GM19351 (cell line): Measurements from ENCODE around the gene PCDHB6.
"Not testable (repeated sequence)": the region's sequence is repeated elsewhere in the genome, so short reads cannot be mapped to it uniquely, and the experiment has no call there.

Source experiments
- ATAC-seq: cut with Tn5 transposase; IDR thresholded peaks from one replicate; pipeline ENCODE4 v1.9.1; 2021; ENCODE audit warnings: mild to moderate bottlenecking, moderate library complexity; ENCODE audit not compliant: unreplicated experiment

The PCDHB6 gene

DNA sequence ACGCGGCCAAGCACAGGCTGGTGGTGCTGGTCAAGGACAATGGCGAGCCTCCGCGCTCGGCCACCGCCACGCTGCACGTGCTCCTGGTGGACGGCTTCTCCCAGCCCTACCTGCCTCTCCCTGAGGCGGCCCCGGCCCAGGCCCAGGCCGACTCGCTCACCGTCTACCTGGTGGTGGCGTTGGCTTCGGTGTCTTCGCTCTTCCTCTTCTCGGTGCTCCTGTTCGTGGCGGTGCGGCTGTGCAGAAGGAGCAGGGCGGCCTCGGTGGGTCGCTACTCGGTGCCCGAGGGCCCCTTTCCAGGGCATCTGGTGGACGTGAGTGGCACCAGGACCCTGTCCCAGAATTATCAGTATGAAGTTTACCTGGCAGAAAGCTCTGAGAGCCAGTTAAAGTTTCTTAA, 8.0 kb downstream of the PCDHB6 start:
- ATAC-seq = not testable (repeated sequence)

DNA sequence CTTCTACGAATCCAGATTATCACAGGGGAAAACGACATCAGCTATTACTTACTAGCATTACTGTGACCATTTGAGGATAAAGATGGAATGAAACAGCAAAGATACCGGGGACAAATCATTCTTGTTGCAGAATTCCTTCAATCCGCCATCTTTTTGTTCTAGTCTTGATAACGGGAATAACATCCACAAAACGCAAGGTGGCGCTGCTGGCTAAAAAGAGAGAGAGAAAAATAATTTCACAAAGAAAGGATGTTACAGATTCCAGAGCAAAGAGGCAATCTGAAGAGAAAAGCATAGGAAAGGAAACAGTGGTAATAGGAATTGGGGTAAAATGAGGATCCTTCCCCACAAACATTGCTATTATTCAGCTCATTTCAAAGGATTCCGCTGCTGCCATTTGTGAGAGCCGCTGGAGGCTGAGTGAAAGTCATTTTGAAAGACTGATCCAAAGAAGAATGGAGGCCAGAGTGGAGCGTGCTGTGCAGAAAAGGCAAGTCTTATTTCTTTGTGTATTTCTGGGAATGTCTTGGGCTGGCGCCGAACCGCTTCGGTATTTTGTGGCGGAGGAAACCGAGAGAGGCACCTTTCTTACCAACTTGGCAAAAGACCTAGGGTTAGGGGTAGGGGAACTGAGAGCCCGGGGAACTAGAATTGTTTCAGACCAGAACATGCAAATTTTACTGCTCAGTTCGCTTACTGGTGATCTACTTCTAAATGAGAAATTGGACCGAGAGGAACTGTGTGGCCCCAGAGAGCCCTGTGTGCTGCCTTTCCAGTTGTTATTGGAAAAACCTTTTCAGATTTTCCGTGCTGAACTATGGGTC, 22.7 kb downstream of the PCDHB6 start, which contains the start of gene PCDHB7:
Gene PCDHB7, plus strand, starts transcription at position 264 of the 824 bp plus-strand sequence. Its CDS starts 192 bp downstream, at position 456.
- ATAC-seq = no peak

DNA sequence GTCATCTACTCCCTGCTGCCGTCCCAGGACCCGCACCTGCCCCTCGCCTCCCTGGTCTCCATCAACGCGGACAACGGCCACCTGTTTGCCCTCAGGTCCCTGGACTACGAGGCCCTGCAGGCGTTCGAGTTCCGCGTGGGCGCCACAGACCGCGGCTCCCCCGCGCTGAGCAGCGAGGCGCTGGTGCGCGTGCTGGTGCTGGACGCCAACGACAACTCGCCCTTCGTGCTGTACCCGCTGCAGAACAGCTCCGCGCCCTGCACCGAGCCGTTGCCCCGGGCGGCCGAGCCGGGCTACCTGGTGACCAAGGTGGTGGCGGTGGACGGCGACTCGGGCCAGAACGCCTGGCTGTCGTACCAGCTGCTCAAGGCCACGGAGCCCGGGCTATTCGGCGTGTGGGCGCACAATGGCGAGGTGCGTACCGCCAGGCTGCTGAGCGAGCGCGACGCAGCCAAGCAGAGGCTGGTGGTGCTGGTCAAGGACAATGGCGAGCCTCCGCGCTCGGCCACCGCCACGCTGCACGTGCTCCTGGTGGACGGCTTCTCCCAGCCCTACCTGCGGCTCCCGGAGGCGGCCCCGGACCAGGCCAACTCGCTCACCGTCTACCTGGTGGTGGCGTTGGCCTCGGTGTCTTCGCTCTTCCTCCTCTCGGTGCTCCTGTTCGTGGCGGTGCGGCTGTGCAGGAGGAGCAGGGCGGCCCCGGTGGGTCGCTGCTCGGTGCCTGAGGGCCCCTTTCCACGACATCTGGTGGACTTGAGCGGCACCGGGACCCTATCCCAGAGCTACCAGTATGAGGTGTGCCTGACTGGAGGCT, 24.6 kb downstream of the PCDHB6 start:
- not testable (repeated sequence) for ATAC-seq

DNA sequence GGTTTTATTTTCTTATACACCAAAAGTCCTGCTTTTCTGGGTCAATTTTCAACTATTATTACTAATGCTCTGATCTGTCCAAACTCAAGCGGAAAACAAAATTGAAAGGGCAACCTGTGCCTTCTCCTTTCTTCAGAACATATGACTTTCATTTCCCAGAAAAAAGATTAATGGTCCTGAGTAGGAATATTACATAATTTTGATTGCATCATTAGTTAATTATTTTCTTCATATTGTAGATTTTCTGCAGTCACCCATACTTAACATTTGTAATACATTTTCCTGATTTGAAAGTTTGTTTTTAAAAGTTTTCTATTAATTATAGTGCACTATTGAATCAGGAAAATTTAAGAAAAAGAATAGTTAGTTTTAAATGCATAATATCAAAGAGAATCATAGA, 26.1 kb downstream of the PCDHB6 start:
- ATAC-seq = no peak

GRCh38 chr5:141177577-141178191, 27.8 kb downstream of the PCDHB6 start, which contains the start of gene PCDHB8:
Gene PCDHB8 (plus strand): TSS chr5:141177790. CDS start chr5:141178035, 245 bp downstream.
- not testable (repeated sequence) for ATAC-seq

DNA sequence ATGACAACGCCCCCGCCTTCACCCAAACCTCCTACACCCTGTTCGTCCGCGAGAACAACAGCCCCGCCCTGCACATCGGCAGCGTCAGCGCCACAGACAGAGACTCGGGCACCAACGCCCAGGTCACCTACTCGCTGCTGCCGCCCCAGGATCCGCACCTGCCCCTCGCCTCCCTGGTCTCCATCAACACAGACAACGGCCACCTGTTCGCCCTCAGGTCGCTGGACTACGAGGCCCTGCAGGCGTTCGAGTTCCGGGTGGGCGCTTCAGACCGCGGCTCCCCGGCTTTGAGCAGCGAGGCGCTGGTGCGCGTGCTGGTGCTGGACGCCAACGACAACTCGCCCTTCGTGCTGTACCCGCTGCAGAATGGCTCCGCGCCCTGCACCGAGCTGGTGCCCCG, 29.5 kb downstream of the PCDHB6 start:
- ATAC-seq = not testable (repeated sequence)

DNA sequence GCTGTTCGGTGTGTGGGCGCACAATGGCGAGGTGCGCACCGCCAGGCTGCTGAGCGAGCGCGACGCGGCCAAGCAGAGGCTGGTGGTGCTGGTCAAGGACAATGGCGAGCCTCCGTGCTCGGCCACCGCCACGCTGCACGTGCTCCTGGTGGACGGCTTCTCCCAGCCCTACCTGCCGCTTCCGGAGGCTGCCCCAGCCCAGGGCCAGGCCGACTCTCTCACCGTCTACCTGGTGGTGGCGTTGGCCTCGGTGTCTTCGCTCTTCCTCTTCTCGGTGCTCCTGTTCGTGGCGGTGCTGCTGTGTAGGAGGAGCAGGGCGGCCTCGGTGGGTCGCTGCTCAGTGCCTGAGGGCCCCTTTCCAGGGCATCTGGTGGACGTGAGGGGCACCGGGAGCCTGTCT, 30.0 kb downstream of the PCDHB6 start:
- ATAC-seq = not testable (repeated sequence)

DNA sequence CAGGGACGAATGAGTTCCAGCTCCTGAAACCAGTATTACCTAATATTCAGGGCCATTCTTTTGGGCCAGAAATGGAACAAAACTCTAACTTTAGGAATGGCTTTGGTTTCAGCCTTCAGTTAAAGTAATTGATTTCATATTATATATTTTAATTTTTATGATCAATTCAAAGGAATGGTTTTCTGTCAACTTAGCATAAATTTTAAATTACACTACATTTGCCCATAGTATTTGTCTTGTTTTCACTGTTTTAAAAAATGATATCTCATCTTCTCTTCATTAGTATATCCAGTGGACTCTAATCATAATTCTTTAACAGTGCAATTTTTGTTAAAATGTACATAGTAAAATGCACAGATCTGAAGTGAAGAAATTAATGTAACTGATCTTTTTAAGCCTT, 30.5 kb downstream of the PCDHB6 start:
- ATAC-seq = no peak

DNA sequence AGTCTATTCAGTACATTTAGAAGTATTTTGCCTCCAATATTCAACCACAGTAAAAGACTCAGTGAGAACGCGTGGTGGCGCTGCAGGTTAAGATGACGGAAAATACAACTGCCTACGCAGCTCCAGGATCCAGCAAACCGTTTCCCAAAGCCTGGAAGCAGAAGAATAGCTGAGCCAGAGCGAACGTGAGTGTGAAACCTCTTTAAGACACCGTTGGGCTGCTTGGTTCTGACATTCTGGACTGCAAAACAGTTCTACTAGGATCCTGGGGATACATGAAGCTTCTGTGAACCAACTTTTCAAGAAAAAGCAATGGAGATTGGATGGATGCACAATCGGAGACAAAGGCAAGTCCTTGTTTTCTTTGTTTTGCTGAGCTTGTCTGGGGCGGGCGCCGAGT, 32.4 kb downstream of the PCDHB6 start, which contains the start of gene PCDHB16:
Gene PCDHB16, plus strand, starts transcription at position 140 of the 400 bp plus-strand sequence. Its CDS starts 173 bp downstream, at position 313.
- no peak for ATAC-seq

GRCh38 chr5:141184117-141184855, 34.4 kb downstream of the PCDHB6 start:
- ATAC-seq = not testable (repeated sequence)

DNA sequence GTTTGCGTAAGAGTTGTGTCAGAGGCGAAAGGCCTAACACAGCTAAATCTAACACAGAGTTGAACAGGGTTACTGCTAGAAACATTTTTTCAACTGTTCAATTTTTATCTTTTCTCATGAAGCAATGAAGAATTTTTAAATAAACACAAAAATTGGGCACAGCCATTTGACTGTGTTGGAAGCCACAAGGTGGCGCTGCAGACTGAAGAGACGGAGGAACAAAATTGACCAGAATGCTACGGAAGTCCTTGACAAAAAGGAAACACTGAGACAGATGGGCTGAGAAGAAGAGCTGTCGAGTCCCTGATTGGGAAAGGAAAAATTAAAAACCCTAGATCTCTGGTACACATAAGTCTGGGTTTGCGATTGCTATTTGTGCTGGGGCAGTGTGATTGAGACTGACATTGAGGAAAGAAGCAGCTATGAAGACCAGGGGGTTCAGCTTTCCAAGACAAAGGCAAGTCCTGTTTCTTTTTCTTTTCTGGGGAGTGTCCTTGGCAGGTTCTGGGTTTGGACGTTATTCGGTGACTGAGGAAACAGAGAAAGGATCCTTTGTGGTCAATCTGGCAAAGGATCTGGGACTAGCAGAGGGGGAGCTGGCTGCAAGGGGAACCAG, 37.1 kb downstream of the PCDHB6 start, which contains the start of gene PCDHB9:
Gene PCDHB9, plus strand, starts transcription at position 265 of the 616 bp plus-strand sequence. Its CDS starts 158 bp downstream, at position 423.
- no peak for ATAC-seq

DNA sequence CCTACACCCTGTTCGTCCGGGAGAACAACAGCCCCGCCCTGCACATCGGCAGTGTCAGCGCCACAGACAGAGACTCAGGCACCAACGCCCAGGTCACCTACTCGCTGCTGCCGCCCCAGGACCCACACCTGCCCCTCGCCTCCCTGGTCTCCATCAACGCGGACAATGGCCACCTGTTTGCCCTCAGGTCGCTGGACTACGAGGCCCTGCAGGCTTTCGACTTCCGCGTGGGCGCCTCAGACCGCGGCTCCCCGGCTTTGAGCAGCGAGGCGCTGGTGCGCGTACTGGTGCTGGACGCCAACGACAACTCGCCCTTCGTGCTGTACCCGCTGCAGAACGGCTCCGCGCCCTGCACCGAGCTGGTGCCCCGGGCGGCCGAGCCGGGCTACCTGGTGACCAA, 38.8 kb downstream of the PCDHB6 start:
- not testable (repeated sequence) for ATAC-seq

GRCh38 chr5:141189131-141189530, 39.3 kb downstream of the PCDHB6 start:
- not testable (repeated sequence) for ATAC-seq

- ATAC-seq = no peak
Observed at GRCh38 chr5:141192110-141192725, 42.4 kb downstream of the PCDHB6 start, which contains the start of gene PCDHB10. Gene PCDHB10 (plus strand): TSS chr5:141192353. CDS start chr5:141192553, 200 bp downstream.

GRCh38 chr5:141194332-141194731, 44.5 kb downstream of the PCDHB6 start:
- not testable (repeated sequence) for ATAC-seq

DNA sequence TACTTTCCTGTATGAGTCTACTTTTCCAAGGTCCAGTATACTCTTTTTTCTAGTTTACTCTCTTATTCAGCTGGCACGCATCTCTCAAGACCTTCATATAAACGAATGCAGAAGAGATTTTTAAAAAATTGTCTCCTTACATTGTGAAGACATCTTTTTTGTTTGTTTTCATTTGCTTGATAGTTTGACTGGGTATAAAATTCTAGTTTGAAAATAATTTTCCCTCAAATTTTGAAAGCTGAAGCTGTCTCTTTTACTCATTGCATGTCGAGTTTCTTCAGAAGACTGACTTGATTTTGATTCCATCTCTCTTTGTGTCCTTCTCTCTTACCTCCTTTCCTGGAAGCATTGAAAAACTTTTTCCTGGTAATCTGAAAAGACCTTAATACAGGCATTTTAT, 46.5 kb downstream of the PCDHB6 start:
- ATAC-seq = no peak

- no peak for ATAC-seq
Observed at GRCh38 chr5:141199359-141200235, 49.7 kb downstream of the PCDHB6 start, which contains the start of gene PCDHB11. Gene PCDHB11 (plus strand): TSS chr5:141199627. CDS start chr5:141199775, 148 bp downstream.

GRCh38 chr5:141201126-141201525, 51.3 kb downstream of the PCDHB6 start:
- not testable (repeated sequence) for ATAC-seq
